GM12874 (cell line): ENCODE data around the gene SUSD4.

Source experiments
- CTCF ChIP-seq: IDR thresholded peaks from 2 replicates; pipeline ENCODE4 v1.5.1; 2011; ENCODE audit warnings: low read depth, mild to moderate bottlenecking, control low read depth, low read length, moderate library complexity; ENCODE audit not compliant: insufficient read depth

The SUSD4 gene

GRCh38 chr1:223402790-223403142 is 38.8 kb upstream of the SUSD4 start:
- TF ChIP-seq CTCF = no peak

- TF ChIP-seq CTCF = no peak
Observed at GRCh38 chr1:223401873-223402789, 38.2 kb upstream of the SUSD4 start.

GRCh38 chr1:223394706-223395105 is 30.7 kb upstream of the SUSD4 start:
- no peak for TF ChIP-seq CTCF

- TF ChIP-seq CTCF = no peak
Observed at GRCh38 chr1:223394242-223394641, 30.3 kb upstream of the SUSD4 start.

GRCh38 chr1:223393275-223394214 is 29.6 kb upstream of the SUSD4 start, which contains the start of gene CCDC185:
CCDC185 (plus strand) TSS chr1:223393415; CDS start chr1:223393476, 61 bp downstream.
- TF ChIP-seq CTCF = no peak

GRCh38 chr1:223390618-223391017 is 26.6 kb upstream of the SUSD4 start:
- TF ChIP-seq CTCF = no peak

- no peak for TF ChIP-seq CTCF
Observed at GRCh38 chr1:223386013-223386412, 22.0 kb upstream of the SUSD4 start.
